ENCODE data around the gene FGD3.

DNA sequence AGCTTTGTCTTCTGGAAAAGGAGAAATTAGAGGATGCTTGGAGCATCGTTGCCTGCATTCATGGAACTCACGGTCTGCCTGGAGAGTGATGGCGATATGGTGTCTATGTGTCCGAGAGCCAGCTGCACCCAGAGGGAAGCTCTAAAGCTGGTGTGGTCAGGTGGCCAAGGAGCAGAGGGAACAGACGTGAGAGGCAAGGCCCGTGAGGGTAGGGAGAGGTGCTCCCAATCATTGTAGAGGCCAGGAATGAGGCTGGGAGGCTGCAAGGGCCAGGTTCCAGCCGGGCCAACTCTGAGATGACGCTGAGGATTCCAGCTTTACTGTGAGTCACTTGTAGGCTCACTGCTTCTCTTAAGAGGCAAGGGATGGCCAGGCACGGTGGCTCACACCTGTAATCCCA is 7.6 kb downstream of the FGD3 start:
- TF ChIP-seq POLR2A (IDR thresholded peaks at IDR 0.05) = no peak
- TF ChIP-seq, protein P1, sequence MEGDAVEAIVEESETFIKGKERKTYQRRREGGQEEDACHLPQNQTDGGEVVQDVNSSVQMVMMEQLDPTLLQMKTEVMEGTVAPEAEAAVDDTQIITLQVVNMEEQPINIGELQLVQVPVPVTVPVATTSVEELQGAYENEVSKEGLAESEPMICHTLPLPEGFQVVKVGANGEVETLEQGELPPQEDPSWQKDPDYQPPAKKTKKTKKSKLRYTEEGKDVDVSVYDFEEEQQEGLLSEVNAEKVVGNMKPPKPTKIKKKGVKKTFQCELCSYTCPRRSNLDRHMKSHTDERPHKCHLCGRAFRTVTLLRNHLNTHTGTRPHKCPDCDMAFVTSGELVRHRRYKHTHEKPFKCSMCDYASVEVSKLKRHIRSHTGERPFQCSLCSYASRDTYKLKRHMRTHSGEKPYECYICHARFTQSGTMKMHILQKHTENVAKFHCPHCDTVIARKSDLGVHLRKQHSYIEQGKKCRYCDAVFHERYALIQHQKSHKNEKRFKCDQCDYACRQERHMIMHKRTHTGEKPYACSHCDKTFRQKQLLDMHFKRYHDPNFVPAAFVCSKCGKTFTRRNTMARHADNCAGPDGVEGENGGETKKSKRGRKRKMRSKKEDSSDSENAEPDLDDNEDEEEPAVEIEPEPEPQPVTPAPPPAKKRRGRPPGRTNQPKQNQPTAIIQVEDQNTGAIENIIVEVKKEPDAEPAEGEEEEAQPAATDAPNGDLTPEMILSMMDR (IDR thresholded peaks at IDR 0.05) = no peak
